Middle frontal gyrus (tissue), 1 donor: ENCODE results near the gene CAPZA3.
"Not testable (repeated sequence)": the region's sequence is repeated elsewhere in the genome, so short reads cannot be mapped to it uniquely, and the experiment has no call there.

ENCODE experiments used
- DNase-seq: peaks from one replicate; pipeline ENCODE4 v3.0.0-alpha.2; 2015; ENCODE audit warnings: low spot score; ENCODE audit errors: extremely low spot score

The CAPZA3 gene

GRCh38 chr12:18737819-18738218 lies at the start of gene CAPZA3, which contains the start of gene PLCZ1:
Gene CAPZA3 (plus strand): TSS chr12:18738119. CDS start chr12:18738269, 150 bp downstream.
Gene PLCZ1 (minus strand): TSS chr12:18738012. CDS start chr12:18737371, 641 bp downstream.
- DNase-seq, result no peak

- no peak for DNase-seq
Observed at GRCh38 chr12:18689771-18690170, 48.1 kb upstream of the CAPZA3 start.

- no peak for DNase-seq
Observed at GRCh38 chr12:18690653-18691052, 47.3 kb upstream of the CAPZA3 start.

- not testable (repeated sequence) for DNase-seq
Observed at GRCh38 chr12:18693986-18694385, 43.9 kb upstream of the CAPZA3 start.

- DNase-seq, result no peak
Observed at GRCh38 chr12:18696971-18697602, 40.8 kb upstream of the CAPZA3 start.

- DNase-seq, result no peak
Observed at GRCh38 chr12:18700271-18700670, 37.6 kb upstream of the CAPZA3 start.

GRCh38 chr12:18703321-18703720 lies 34.6 kb upstream of the CAPZA3 start:
- DNase-seq, result no peak

GRCh38 chr12:18703911-18704310 lies 34.0 kb upstream of the CAPZA3 start:
- no peak for DNase-seq

GRCh38 chr12:18706798-18707197 lies 31.1 kb upstream of the CAPZA3 start:
- DNase-seq, result no peak

GRCh38 chr12:18716236-18716635 lies 21.7 kb upstream of the CAPZA3 start:
- no peak for DNase-seq

GRCh38 chr12:18718462-18718861 lies 19.5 kb upstream of the CAPZA3 start:
- DNase-seq, result no peak

- DNase-seq, result no peak
Observed at GRCh38 chr12:18719922-18720510, 17.9 kb upstream of the CAPZA3 start.

GRCh38 chr12:18720690-18721089 lies 17.2 kb upstream of the CAPZA3 start:
- DNase-seq, result no peak

- no peak for DNase-seq
Observed at GRCh38 chr12:18721452-18721851, 16.5 kb upstream of the CAPZA3 start.

- no peak for DNase-seq
Observed at GRCh38 chr12:18723752-18724151, 14.2 kb upstream of the CAPZA3 start.

- no peak for DNase-seq
Observed at GRCh38 chr12:18731156-18731555, 6.8 kb upstream of the CAPZA3 start.

GRCh38 chr12:18747895-18748294 lies 10.0 kb downstream of the CAPZA3 start:
- no peak for DNase-seq

- DNase-seq, result no peak
Observed at GRCh38 chr12:18749386-18749957, 11.6 kb downstream of the CAPZA3 start.

- no peak for DNase-seq
Observed at GRCh38 chr12:18750085-18750484, 12.2 kb downstream of the CAPZA3 start.

GRCh38 chr12:18751866-18752265 lies 13.9 kb downstream of the CAPZA3 start:
- no peak for DNase-seq

GRCh38 chr12:18752280-18752920 lies 14.5 kb downstream of the CAPZA3 start:
- no peak for DNase-seq

- DNase-seq, result no peak
Observed at GRCh38 chr12:18752947-18753346, 15.0 kb downstream of the CAPZA3 start.
